TTC549 (cell line): Measurements from ENCODE around the gene HTRA3.

Source experiments
- FAIRE-seq: peaks from 2 replicates; lab custom pipeline; 2012; peaks lifted over from hg19 to GRCh38; lab: Jason Lieb, UNC

Gene HTRA3

GRCh38 chr4:8234715-8235114 lies 34.8 kb upstream of the HTRA3 start:
- FAIRE-seq = no peak

- no peak for FAIRE-seq
Measured at GRCh38 chr4:8235224-8235623, 34.3 kb upstream of the HTRA3 start.

- no peak for FAIRE-seq
Measured at GRCh38 chr4:8235686-8236085, 33.9 kb upstream of the HTRA3 start.

- no peak for FAIRE-seq
Measured at GRCh38 chr4:8236106-8236919, 33.2 kb upstream of the HTRA3 start.

- FAIRE-seq = no peak
Measured at GRCh38 chr4:8236920-8237195, 32.7 kb upstream of the HTRA3 start.

- FAIRE-seq = no peak
Measured at GRCh38 chr4:8237256-8237989, 32.1 kb upstream of the HTRA3 start.

GRCh38 chr4:8238036-8238511 lies 31.5 kb upstream of the HTRA3 start:
- no peak for FAIRE-seq

GRCh38 chr4:8238515-8239053 lies 31.0 kb upstream of the HTRA3 start:
- no peak for FAIRE-seq

GRCh38 chr4:8239226-8239625 lies 30.3 kb upstream of the HTRA3 start:
- FAIRE-seq = no peak

GRCh38 chr4:8239661-8240060 lies 29.9 kb upstream of the HTRA3 start:
- no peak for FAIRE-seq

GRCh38 chr4:8240211-8241041 lies 29.1 kb upstream of the HTRA3 start:
- FAIRE-seq = no peak

- no peak for FAIRE-seq
Measured at GRCh38 chr4:8241211-8241779, 28.3 kb upstream of the HTRA3 start.

- no peak for FAIRE-seq
Measured at GRCh38 chr4:8241895-8242696, 27.5 kb upstream of the HTRA3 start.

- no peak for FAIRE-seq
Measured at GRCh38 chr4:8242782-8243560, 26.6 kb upstream of the HTRA3 start.

GRCh38 chr4:8244001-8244757 lies 25.4 kb upstream of the HTRA3 start:
- no peak for FAIRE-seq

- FAIRE-seq = no peak
Measured at GRCh38 chr4:8244931-8245460, 24.6 kb upstream of the HTRA3 start.

GRCh38 chr4:8245884-8246833 lies 23.4 kb upstream of the HTRA3 start:
- no peak for FAIRE-seq
